Neutrophil (primary cell): Measurements from ENCODE around the gene INO80D.
A peak's percentile ranks its signal among the peaks of the same experiment; 100 is the strongest.

Experiments
- H3K27ac ChIP-seq: fragments of 200-600 bp; sonication (generic); 2 replicates; pipeline ENCODE4 v1.5.1; 2016; ENCODE audit warnings: mild to moderate bottlenecking, moderate library complexity
- H3K27me3 ChIP-seq: fragments of 200-600 bp; sonication (generic); 2 replicates; pipeline ENCODE4 v1.6.0; 2016; ENCODE audit warnings: mild to moderate bottlenecking
- H3K36me3 ChIP-seq: fragments of 200-600 bp; sonication (generic); 2 replicates; pipeline ENCODE4 v1.5.1; 2017
- H3K4me1 ChIP-seq, 2 experiments: fragments of 200-600 bp in 1 of 2; sonication (generic) in 1 of 2; 1 replicate in 1 of 2; 2 replicates in 1 of 2; pipeline versions ENCODE4 v1.5.1 to v1.6.1; 2013 to 2016; ENCODE audit warnings: low read depth in 1 of 2, low read length in 1 of 2, mild to moderate bottlenecking in 1 of 2, moderate library complexity in 1 of 2; ENCODE audit not compliant: control insufficient read depth in 1 of 2, insufficient read depth in 1 of 2
- H3K4me3 ChIP-seq, 2 experiments: fragments of 200-600 bp in 1 of 2; sonication (generic) in 1 of 2; 1 replicate in 1 of 2; 2 replicates in 1 of 2; pipeline ENCODE4 v1.5.1; 2013 to 2016; ENCODE audit warnings: low read depth in 1 of 2, low read length in 1 of 2, mild to moderate bottlenecking in 1 of 2, moderate library complexity in 1 of 2
- H3K9me3 ChIP-seq: fragments of 200-600 bp; sonication (generic); 2 replicates; pipeline ENCODE4 v1.5.1; 2016
- CTCF ChIP-seq: fragments of 200-600 bp; sonication (generic); IDR thresholded peaks from 2 replicates; pipeline ENCODE4 v1.5.1; 2016; ENCODE audit warnings: antibody characterized with exemption

The INO80D gene

GRCh38 chr2:205954707-205955106, 131.3 kb downstream of the INO80D start:
- Histone ChIP-seq H3K4me1 (peaks cover 19 to 23% of the 10 kb centered on the region in 2 experiments), H3K27ac (no peak overlapping the region), H3K36me3 (no peaks in the 10 kb centered on the region), H3K27me3 (no peaks in the 10 kb centered on the region), H3K9me3 (no peaks in the 10 kb centered on the region), H3K4me3 (no peak overlapping the region)
- TF ChIP-seq CTCF: no peak

- H3K27ac ChIP-seq: no peak overlapping the region
- H3K9me3 ChIP-seq: no peaks in the 10 kb centered on the region
- TF ChIP-seq CTCF: no peak
- no peaks in the 10 kb centered on the region for H3K27me3 ChIP-seq
- H3K4me1 ChIP-seq: peaks cover 36 to 46% of the 10 kb centered on the region in 2 experiments
- H3K36me3 ChIP-seq: no peaks in the 10 kb centered on the region
- no peak overlapping the region for H3K4me3 ChIP-seq
Observed at GRCh38 chr2:205952282-205952681, 133.7 kb downstream of the INO80D start.

GRCh38 chr2:205948883-205949282, 137.1 kb downstream of the INO80D start:
- Histone ChIP-seq H3K27me3 (no peaks in the 10 kb centered on the region), H3K9me3 (no peaks in the 10 kb centered on the region), H3K4me1 (peaks cover 51 to 61% of the 10 kb centered on the region in 2 experiments), H3K4me3 (no peak overlapping the region), H3K27ac (no peak overlapping the region), H3K36me3 (no peaks in the 10 kb centered on the region)
- no peak for TF ChIP-seq CTCF

GRCh38 chr2:205948496-205948837, 137.5 kb downstream of the INO80D start:
- no peaks in the 10 kb centered on the region for H3K27me3 ChIP-seq
- no peaks in the 10 kb centered on the region for H3K9me3 ChIP-seq
- TF ChIP-seq CTCF: no peak
- no peaks in the 10 kb centered on the region for H3K36me3 ChIP-seq
- H3K4me1 ChIP-seq: peaks cover 56 to 65% of the 10 kb centered on the region in 2 experiments
- no peak overlapping the region for H3K27ac ChIP-seq
- H3K4me3 ChIP-seq: no peak overlapping the region

GRCh38 chr2:205947621-205948495, 138.1 kb downstream of the INO80D start:
- Histone ChIP-seq H3K4me1 (peaks cover 62 to 71% of the 10 kb centered on the region in 2 experiments), H3K4me3 (no peak overlapping the region), H3K9me3 (no peaks in the 10 kb centered on the region), H3K27me3 (no peaks in the 10 kb centered on the region), H3K36me3 (no peaks in the 10 kb centered on the region), H3K27ac (peak overlapping the region; percentile 91)
- peak; percentile 87 for TF ChIP-seq CTCF
